22Rv1 (cell line): Measurements from ENCODE around the gene ARMC9.

Experiments
- CTCF ChIP-seq: fragments of 450-650 bp; IDR thresholded peaks from 2 replicates; pipeline ENCODE4 v1.5.1; 2017; ENCODE audit warnings: mild to moderate bottlenecking
- ZFX ChIP-seq: fragments of 450-650 bp; IDR thresholded peaks from 2 replicates; pipeline ENCODE4 v1.6.1; 2017; ENCODE audit warnings: antibody characterized with exemption, borderline replicate concordance

DNA sequence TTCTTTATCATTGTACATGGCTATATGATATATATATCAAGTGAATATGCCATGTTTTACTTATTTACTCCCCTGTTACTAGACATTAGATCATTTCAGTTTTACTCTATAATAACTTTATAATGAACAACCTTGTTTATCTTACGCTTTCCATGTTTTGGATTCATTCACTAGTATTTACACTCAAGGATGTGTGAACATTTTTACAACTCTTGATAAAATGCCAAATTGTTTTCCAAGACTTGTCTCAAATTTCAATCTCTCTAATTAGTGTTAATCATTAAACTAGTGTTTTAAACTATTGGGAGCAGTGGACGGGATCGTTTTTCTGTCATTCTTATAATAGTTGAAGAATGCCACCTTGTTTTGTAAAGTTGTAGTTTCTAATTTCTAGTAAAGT is 145.6 kb downstream of the ARMC9 start:
- TF ChIP-seq CTCF, result no peak
- TF ChIP-seq ZFX, result no peak
